NOMO-1 treated with DMSO at 0.1 percent for 48 hours (cell line): ENCODE measurements around the gene ADAM12.
"Not testable (repeated sequence)": the region's sequence is repeated elsewhere in the genome, so short reads cannot be mapped to it uniquely, and the experiment has no call there.

Source experiments
- DNase-seq: peaks from one replicate; lab custom pipeline; 2025; ENCODE audit not compliant: unreplicated experiment; lab: John Stamatoyannopoulos, UW

Gene ADAM12

DNA sequence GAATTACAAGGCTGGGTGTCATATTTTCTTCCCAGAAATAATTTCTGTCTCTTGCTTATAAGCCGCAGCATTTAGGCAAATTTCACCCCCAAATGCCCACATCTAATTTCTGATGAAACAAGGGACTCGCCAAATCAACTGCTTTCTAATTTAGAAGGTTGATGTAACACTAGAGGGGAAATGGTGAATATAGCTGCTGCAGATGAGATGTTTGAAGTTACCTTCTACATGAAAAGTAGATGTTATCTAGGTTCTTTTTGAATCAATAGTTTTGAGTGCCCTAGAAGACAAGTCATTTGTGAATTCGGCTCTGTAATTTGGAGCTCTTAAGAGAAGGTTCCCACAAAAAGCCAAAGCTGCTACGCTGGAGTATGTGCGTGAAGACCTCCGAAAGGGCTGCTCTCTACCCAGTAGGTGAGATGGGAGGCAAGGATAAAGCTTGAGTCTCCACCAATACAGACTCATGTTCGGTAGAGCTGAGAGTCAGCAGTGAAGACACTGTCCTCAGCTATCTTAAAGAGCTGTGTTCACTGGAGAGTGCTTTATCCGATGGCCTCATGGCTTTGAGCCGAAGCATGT is 392.5 kb downstream of the ADAM12 start:
- no peak for DNase-seq

DNA sequence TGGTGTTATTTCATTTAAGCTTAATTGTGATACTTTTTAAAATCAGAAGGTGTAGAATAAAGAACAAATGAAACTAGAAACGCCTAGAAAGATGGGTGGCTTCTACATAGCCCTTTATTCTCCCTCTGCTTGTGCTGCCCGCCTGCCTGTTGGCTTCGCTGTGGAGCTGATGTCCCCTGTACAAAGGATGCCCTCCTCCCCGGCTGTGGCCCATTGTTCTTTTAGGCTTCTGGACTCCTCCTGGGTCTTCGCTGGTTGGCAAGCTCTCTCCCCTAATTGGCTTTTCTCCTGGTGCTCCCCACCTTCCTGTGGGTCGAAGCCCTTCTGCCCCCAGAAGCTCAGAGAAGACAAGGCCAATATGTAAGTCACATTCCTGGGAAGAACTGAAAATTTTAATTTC is 393.7 kb downstream of the ADAM12 start:
- no peak for DNase-seq

DNA sequence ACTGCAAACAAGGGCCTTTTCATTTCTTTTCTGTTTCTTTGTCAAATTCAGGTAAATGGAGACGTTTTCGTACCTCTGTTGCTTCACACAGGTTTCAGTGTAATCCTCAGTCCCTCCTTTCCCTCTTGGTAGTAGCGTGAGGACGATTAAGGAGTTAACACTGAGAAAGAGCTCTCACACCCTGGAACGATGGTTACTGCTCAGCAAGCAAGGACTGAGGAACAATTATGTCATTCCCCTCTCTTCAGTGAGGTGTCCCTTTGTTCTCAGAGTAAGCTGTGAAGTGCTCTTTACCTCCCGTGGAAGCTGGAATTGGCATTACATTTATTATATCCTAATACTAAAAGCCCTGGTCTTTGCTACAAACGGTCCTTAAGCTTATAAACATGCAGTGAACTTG is 396.0 kb downstream of the ADAM12 start:
- DNase-seq: no peak

DNA sequence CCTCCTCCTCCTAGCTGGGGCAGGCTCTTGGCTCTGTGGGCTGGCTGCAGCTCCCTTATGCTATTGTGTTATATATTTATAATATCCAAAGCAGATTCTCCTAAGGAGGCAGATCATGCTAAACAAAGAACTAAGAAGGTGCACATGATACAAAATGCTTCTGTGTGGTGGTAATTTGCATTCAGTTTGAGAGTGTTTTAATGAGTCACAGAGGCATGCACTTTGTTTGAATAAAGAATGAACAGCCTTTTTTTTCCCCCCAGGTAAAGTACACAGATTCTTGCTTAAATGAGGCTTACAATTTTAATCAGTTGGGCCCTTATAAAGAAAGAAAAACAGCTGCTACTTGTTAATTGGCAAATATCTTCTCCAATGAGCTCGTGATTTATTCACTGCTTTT is 396.9 kb downstream of the ADAM12 start:
- DNase-seq: no peak

DNA sequence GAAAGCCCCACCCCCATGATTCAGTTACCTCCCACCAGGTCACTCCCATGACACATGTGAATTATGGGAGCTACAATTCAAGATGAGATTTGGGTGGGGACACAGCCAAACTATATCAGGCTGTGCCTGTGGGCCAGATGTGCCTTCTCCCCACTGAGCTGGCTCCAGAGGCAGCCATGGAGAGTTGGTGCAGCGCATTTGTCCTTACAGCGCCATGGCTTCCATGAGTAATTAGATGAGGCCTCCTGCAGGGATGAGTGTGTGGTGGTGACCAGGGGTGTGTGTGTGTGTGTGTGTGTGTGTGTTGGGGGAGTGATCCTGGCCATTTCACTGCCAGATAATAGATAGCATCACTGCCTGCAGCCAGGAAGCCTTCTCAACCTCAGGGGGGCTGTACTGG is 397.3 kb downstream of the ADAM12 start:
- DNase-seq: no peak

DNA sequence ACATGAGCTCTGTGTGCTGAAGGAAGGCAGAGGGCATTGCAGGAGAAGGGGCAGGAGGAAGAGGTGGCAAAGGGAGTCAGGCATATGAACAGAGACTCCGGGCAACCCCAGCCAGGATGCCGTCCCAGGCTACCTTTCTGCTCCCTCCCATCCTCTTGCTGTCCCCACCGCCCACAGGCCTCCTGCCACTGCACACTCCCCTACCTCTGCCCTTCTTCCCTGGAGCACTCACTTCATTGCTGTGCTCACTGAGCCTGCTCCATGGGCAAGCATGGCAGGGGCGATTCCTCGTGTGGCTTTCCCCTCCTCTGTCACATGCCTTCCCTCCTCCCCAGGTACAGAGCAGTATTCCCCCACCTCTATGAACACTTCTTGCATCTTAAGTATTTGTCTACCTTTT is 398.5 kb downstream of the ADAM12 start:
- no peak for DNase-seq

DNA sequence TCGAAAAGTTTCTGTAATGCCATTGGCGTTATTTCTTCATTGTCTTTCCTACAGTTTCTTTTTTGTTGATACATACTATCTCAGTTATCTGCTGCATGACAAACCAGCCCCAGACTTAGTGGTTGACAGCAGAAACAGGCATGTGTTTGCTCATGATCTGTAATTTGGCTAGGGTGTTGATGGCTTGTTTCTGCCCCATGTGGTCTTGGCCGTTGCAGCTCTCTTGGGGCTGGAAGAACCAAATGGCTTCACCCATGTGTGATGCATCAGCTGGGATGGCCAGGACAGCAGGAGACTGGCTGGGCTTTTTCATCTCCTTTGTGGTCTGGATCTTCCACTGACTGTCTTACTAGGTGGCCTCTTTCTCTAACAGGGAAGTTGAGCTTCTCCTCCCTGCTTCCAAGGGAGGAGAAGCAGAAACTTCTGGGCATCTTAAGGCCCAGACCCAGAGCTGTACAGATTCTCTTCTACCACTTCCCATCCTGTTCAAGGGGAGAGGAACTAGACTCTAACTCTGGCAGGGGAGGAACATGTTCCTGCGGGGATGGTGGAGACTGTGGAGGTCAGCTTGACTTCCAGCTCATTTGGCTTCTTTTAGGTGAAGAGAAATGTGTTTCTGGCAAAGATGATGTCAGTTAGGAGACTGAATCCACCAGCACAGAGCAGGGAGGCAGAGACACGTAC is 402.6 kb downstream of the ADAM12 start:
- DNase-seq: no peak

DNA sequence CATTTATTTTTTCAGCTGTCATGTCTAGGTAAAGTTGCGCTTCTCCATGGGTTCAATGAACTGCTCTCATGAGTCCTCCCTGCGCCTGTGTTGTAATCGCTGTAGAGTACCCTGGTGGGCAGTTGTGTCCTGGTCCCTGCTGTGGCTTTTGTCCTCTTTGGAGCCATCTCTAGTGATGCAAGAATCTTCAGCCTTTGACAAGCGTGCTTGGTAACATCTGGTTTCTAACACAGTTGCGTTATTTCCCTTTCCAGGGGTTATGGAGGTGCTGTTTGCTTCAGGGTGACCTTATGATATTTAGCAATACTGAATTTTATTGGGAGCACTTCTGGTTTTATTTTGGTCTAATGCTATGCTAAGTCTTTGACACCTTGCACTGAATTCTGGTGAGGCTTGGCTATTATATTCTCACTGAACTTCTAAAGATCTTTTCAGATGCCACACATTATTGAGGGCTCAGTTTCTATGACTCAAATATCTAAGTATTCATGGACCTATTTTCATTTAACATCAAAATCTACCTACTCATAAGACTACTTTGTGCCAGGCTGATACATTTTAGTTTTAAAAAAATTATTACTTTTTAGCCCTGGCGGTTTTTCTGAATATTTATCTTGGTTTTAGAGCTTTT is 403.3 kb downstream of the ADAM12 start:
- DNase-seq: no peak

DNA sequence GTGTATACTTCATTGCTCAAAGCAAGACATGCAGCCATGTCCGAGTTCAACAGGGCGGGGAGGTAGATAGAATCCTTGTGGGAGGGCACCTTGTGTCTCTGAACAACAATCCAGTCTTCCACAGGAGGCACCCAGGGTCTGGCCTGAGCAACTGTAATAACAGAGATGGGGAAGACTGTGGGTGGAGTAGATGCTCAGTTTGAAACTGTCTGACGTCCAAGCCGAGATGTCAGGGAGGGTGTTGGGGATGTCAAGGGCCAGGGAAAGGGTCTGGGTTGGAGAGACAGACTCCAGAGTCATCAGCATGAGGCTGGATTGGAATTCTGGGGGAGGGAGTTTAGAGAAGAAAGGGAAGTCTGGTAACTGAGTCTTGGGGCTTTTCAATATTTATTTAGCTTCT is 403.9 kb downstream of the ADAM12 start:
- no peak for DNase-seq

DNA sequence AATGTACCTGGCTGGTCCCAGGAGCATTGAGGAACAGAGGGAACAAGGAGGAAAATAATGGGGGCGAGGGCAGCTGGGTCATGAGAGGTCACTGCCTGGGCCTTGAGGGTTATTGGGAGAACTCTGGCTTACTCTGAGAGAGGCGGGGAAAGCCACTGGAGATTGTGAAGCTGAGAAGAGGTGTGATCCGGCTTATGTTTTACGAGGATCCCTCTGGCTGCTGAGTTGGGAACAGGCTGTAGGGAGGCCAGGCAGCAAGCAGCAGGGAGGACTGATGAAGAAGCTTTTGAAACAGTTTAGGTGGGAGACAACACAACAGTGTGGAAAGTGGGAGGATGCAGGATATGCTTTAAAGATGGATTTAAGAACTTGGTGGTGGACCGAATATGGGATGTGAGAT is 404.6 kb downstream of the ADAM12 start:
- DNase-seq: no peak

DNA sequence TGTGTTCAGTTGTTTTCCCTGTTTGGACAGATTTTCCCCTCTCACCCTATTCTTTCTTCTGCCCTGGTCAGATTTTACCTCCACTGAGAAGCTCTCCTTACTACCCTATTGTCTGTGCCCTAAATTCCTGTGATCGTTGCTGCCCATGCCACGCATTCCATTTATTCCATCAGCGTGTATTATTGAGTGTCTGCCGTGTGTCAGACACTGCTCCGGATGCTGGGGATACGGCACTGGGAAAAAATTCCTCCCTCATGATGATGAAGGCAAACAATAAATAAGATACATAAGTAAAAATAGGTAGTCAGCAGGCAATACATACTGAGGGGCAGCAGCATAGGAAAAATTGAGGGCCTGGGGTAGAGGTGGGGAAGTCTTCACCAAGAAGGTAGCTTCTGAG is 405.1 kb downstream of the ADAM12 start:
- no peak for DNase-seq

DNA sequence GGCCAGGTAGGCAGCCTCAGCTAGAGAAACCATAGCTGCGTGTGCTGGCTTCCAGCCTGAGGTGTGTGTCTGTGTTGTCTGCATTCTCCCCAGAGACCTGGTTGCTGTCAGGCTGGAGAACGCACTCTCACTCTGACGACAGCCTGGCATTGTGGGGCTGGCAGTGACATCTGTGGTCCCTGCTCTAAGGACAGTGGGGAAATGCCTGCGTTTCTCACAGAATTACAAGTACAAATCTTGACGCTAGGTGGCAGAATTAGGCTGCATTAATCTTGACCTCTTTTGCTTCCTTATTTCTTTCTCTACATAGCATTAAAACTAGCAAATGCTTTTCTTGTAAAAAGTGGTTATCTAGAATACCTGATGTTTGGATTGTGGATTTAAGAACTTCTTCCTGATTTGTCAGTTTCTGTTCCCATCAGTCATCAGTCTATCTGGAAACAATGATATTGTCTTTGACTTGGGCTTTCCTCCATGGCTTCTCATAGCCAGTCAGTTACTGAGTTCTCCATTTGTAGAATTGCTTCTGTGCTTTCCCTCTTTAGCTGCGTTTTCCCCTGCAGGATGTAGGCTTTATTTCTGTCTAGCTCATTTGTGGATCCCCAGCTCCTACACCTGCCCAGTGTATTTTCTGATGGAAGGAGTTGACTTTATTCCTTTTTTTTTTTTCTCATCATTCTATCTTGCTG is 405.9 kb downstream of the ADAM12 start:
- DNase-seq: peak; percentile 49

DNA sequence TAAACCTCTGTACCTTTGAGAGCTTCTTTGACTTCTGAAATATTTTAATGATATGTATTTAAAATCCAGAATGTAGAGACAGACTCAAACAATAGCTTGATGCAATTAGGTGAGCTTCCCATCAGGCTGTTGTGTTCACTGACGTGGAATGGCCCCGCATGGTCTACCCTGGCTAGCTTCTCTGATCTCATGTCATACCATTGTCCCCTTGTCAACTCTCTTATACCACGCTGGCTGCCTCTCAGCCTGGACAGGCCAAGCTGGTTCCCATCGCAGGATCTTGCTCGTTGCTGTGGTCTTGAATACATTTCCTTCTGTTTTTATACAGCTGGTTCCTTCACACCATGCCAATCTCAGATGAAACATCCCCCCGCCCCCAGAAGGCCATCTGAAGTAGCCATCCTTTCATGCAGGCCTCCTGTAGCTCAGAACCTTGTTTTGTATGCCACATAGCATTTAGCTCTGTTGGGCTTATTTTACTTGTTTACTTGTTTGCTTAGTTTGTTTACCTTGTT is 407.7 kb downstream of the ADAM12 start:
- no peak for DNase-seq

DNA sequence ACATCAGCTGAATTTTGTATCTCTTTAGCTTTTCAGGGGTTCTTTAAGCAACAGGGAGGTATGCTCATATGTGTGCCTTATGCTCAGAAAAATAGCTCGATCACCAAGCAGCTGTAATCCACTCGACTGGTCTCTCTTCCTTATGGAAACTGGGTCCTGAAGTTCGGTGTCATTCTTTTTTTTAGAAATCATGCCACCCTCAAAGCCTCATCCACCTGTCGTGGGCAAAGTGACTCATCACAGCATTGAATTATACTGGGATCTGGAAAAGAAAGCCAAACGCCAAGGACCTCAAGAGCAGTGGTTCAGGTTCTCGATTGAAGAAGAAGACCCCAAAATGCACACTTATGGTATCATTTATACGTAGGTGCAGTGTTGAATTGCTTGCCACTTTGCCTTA is 408.3 kb downstream of the ADAM12 start:
- no peak for DNase-seq

DNA sequence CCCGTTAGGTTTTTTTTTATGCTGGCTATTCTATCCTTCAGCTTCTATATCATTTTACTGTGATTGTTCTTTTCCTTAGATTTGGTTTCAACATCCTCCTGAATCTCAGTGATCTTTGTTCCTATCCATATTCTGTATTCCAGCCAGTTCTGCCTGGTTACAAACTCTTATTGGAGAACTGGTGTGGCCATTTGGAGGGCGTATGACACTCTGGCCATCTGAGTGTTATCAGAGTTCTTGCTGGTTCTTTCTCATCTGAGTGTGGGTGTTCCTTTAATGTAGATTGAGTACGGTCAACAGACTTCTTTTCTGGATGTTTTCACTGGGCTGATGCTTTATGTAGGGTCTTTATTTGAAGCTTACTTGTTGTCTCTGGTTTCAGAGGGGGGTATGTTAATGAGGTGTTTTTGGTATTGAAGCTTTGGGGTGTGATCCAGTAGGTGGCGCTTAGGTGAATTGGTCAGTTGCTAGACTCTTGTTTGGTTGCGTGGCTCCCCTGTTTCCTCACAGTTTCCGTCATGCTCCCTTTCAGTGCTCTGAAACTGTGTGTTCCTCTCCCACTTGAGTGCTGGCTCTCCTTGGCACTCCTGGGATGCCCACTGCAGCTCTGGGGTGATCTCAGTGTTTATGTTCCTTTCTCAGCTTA is 411.2 kb downstream of the ADAM12 start:
- no peak for DNase-seq

DNA sequence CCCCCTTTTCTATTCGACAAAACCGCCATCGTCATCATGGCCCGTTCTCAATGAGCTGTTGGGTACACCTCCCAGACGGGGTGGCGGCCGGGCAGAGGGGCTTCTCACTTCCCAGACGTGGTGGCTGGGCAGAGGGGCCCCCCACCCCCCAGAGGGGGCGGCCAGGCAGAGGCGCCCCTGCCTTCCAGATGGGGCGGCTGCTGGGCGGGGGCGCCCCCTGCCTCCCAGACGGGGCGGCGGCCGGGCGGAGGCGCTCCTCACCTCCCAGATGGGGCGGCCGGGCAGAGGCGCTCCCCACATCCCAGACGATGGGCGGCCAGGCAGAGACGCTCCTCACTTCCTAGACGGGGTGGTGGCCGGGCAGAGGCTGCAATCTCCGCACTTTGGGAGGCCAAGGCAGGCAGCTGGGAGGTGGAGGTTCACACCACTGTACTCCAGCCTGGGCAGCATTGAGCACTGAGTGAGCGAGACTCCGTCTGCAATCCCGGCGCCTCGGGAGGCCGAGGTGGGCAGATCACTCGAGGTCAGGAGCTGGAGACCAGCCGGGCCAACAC is 418.1 kb downstream of the ADAM12 start:
- DNase-seq: not testable (repeated sequence)

DNA sequence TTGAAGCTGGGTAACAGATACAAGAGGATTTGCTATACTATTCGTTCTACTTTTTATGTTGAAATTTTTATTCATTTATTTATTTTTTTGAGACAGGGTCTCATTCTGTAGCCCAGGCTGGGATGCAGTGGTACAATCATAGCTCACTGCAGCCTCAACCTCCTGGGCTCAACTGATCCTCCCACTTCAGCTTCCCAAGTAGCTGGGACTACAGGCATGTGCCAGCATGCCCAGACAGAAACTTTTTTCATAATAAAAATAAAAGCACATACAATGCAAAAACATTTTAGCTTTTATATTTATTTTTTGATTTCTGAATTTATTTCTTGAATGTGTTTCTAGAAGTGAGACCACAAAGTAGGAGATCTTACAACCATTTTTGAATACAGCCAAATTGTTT is 420.7 kb downstream of the ADAM12 start:
- DNase-seq: no peak

DNA sequence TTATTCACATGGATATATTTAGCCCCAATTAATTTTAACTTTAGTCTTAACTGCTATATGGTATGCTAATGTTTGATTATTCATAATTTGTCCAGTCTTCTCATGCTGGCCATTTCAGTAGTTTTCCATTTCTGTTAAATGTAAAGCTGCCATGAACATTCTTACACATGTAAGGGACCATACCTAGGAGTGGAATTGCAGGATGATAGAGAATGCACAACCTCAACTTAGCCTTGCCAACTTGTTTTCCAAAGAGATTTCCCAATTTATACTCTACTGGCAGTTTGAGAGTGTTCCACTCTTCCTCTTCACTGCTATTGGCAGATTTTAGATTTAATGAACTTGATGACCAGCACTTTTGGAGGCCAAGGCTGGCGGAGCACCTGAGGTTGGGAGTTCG is 423.7 kb downstream of the ADAM12 start:
- no peak for DNase-seq
